K562 (cell line): ENCODE results near the gene MMP12. TPM values are rescaled to one million over a fixed set of nuclear protein-coding genes. Genes with fewer than 3 reads are reported as not detected.

ENCODE experiments used
- ATAC-seq: fragments of 200-7000 bp; cut with Tn5 transposase; 3 replicates; pipeline ENCODE4 v1.9.1; 2020; ENCODE audit warnings: moderate library complexity
- BruUV-seq: library from RNA; stranded (reverse); fragments of 400-500 nt; replicated peaks from 2 replicates; lab custom pipeline; 2021; lab: Mats Ljungman, UMichigan
- CTCF ChIA-PET: fragments of 300-600 bp; formaldehyde crosslinking; extraction: SDS; loops from one replicate; lab custom pipeline; 2021; ENCODE audit warnings: low intra/inter-chr PET ratio; lab: Yijun Ruan, JAX
- POLR2A ChIA-PET: fragments of 300-600, 350-650 bp; sonication (Branson Sonifier 250); formaldehyde crosslinking; extraction: SDS; loops from one replicate; lab custom pipeline; 2021; ENCODE audit warnings: antibody characterized with exemption, inconsistent platforms; lab: Yijun Ruan, JAX
- DNase-seq, 4 experiments: peaks; one replicate each; pipeline versions ENCODE4 v3.0.0 to v3.0.0-alpha.2; 2011 to 2018; ENCODE audit warnings: low spot score in 3 of 4, mixed read lengths in 3 of 4; ENCODE audit errors: extremely low read depth in 1 of 4
- FAIRE-seq: peaks from 2 replicates; lab custom pipeline; 2011; peaks lifted over from hg19 to GRCh38; lab: Jason Lieb, UNC
- H2AFZ ChIP-seq: 2 replicates; pipeline ENCODE4 v1.6.0; 2011; ENCODE audit warnings: low read depth, low read length, control low read depth, inconsistent platforms
- H3K27ac ChIP-seq: fragments of 200-600 bp; 3 replicates; pipeline ENCODE4 v1.8.0; 2011; ENCODE audit warnings: low read depth, mild to moderate bottlenecking, control low read depth, inconsistent platforms, low read length, moderate library complexity, mixed read lengths; ENCODE audit errors: extremely low read depth
- H3K27me3 ChIP-seq, 2 experiments: fragments of 300-600 bp in 1 of 2; 2 replicates in 1 of 2; 3 replicates in 1 of 2; pipeline versions ENCODE4 v1.6.0 to v1.8.0; 2011; ENCODE audit warnings: inconsistent platforms in 2 of 2, low read length in 2 of 2, mild to moderate bottlenecking in 1 of 2, mixed read lengths in 1 of 2, moderate library complexity in 1 of 2; ENCODE audit not compliant: control insufficient read depth in 2 of 2, insufficient read depth in 2 of 2
- H3K36me3 ChIP-seq: fragments of 300-600 bp; 3 replicates; pipeline ENCODE4 v1.8.0; 2011; ENCODE audit warnings: mild to moderate bottlenecking, low read length, inconsistent platforms; ENCODE audit not compliant: control insufficient read depth, insufficient read depth
- H3K4me1 ChIP-seq, 2 experiments: fragments of 200-600 bp in 1 of 2; replicated peaks in 1 of 2; 2 replicates in 1 of 2; 3 replicates in 1 of 2; pipeline versions ENCODE4 v1.5.1 to v1.8.0; 2011; ENCODE audit warnings: inconsistent platforms in 2 of 2, low read length in 2 of 2, mild to moderate bottlenecking in 1 of 2, mixed read lengths in 1 of 2, moderate library complexity in 1 of 2; ENCODE audit not compliant: control insufficient read depth in 2 of 2, insufficient read depth in 2 of 2
- H3K4me2 ChIP-seq: 2 replicates; pipeline ENCODE4 v1.6.1; 2011; ENCODE audit warnings: low read length, control low read depth, inconsistent platforms, mixed read lengths; ENCODE audit not compliant: insufficient read depth
- H3K4me3 ChIP-seq: fragments of 200-600 bp; sonication (generic), shearing (Covaris generic); 2 replicates; pipeline ENCODE4 v1.5.1; 2016; ENCODE audit warnings: control low read depth, inconsistent platforms
- H3K79me2 ChIP-seq: fragments of 200-600 bp; 3 replicates; pipeline ENCODE4 v1.8.0; 2011; ENCODE audit warnings: low read length, inconsistent platforms; ENCODE audit not compliant: control insufficient read depth, insufficient read depth
- H3K9ac ChIP-seq, 2 experiments: 2 replicates each; pipeline versions ENCODE4 v1.6.0 to v1.6.1; 2011; ENCODE audit warnings: low read depth in 2 of 2, low read length in 2 of 2, control low read depth in 1 of 2, inconsistent platforms in 1 of 2, mild to moderate bottlenecking in 1 of 2, mixed read lengths in 1 of 2; ENCODE audit not compliant: insufficient read depth in 1 of 2
- H3K9me1 ChIP-seq: one replicate; pipeline ENCODE4 v1.6.0; 2011; ENCODE audit warnings: inconsistent platforms, mild to moderate bottlenecking, low read length, moderate library complexity; ENCODE audit not compliant: control insufficient read depth, insufficient read depth
- H3K9me3 ChIP-seq: replicated peaks from 2 replicates; pipeline ENCODE4 v1.5.1; 2011; ENCODE audit warnings: low read depth, low read length, inconsistent platforms; ENCODE audit not compliant: control insufficient read depth, insufficient read depth
- H4K20me1 ChIP-seq: replicated peaks from 2 replicates; pipeline ENCODE4 v1.6.1; 2011; ENCODE audit warnings: low read length, inconsistent platforms, mixed read lengths; ENCODE audit not compliant: control insufficient read depth, insufficient read depth
- GABPA ChIP-seq: fragments of 200-800 bp; sonication (Bioruptor generic); conservative IDR thresholded peaks from 2 replicates; pipeline ENCODE4 v1.6.1; 2016; ENCODE audit warnings: low read depth, missing genetic modification characterization, missing compliant biosample characterization
- GTF2B ChIP-seq: IDR thresholded peaks from 2 replicates; pipeline ENCODE4 v1.6.1; 2011; ENCODE audit not compliant: insufficient read length; ENCODE audit errors: extremely low read depth
- NCOR1 ChIP-seq: fragments of 450-650 bp; IDR thresholded peaks from 2 replicates; pipeline ENCODE4 v1.6.1; 2016; ENCODE audit warnings: mild to moderate bottlenecking, moderate library complexity
- PRMT5 ChIP-seq: sonication (generic); formaldehyde crosslinking; IDR thresholded peaks from 2 replicates; pipeline ENCODE4 v1.5.0; 2020; ENCODE audit warnings: missing genetic modification reagents
- TCF7 ChIP-seq: sonication (generic); IDR thresholded peaks from 2 replicates; pipeline ENCODE4 v1.6.1; 2016; ENCODE audit warnings: antibody characterized with exemption, borderline replicate concordance
- TFAP4 ChIP-seq: sonication (generic); formaldehyde crosslinking; IDR thresholded peaks from 2 replicates; pipeline ENCODE4 v1.8.0; 2022; ENCODE audit warnings: missing genetic modification reagents, mild to moderate bottlenecking, moderate library complexity, borderline replicate concordance
- THRB ChIP-seq: fragments of 450-650 bp; formaldehyde crosslinking; conservative IDR thresholded peaks from 2 replicates; pipeline ENCODE4 v1.4.0; 2022; ENCODE audit warnings: mild to moderate bottlenecking, missing genetic modification characterization
- TRIM28 ChIP-seq: fragments of 450-650 bp; IDR thresholded peaks from 2 replicates; pipeline ENCODE4 v1.6.1; 2017
- ZNF184 ChIP-seq: sonication (generic); formaldehyde crosslinking; IDR thresholded peaks from 2 replicates; pipeline ENCODE4 v1.5.0; 2020; ENCODE audit warnings: missing genetic modification reagents
- ZNF444 ChIP-seq: fragments of 250-450 bp; sonication (Bioruptor Pico); IDR thresholded peaks from 2 replicates; pipeline ENCODE4 v1.4.0; 2020; ENCODE audit warnings: mild to moderate bottlenecking, moderate library complexity
- ZNF780A ChIP-seq: fragments of 250-450 bp; sonication (Bioruptor Pico); IDR thresholded peaks from 2 replicates; pipeline ENCODE4 v1.5.0; 2021; ENCODE audit warnings: mild to moderate bottlenecking
- WGBS: fragments of 100-300 bp; shearing (Covaris generic); methylation state at CpG from one replicate; pipeline ENCODE4 v1.1.6; 2016; ENCODE audit warnings: low coverage, mixed read lengths; ENCODE audit not compliant: insufficient coverage; ENCODE audit errors: missing lambda C conversion rate; 5-methylcytosine and 5-hydroxymethylcytosine counted together
- in situ Hi-C: fragments of 300-500 bp; cut with MboI; formaldehyde crosslinking; loops from 4 replicates; pipeline ENCODE4 v1.15.0; 2018; ENCODE audit warnings: inconsistent platforms, mixed read lengths
- intact Hi-C: fragments of 100-400 bp; cut with micrococcal nuclease; formaldehyde crosslinking; loops from 2 replicates; pipeline ENCODE4 v1.14.2; 2022
- polyA plus RNA-seq, 8 experiments: library from polyadenylated mRNA; depleted of rRNA in 4 of 8; stranded (reverse) in 5 of 8; unstranded in 3 of 8; fragments of >200 nt; fragmentation: Nextera tagmentation in 2 of 8; fragmentation: Illumina TruSeq in 1 of 8; extraction: Ambion mirVana in 2 of 8; extraction: Trizol in 1 of 8; gene quantifications; 2 replicates each; pipeline versions ENCODE4 v1.2.1 to v1.2.3, GENCODE V29; 2011 to 2014; ENCODE audit warnings: inconsistent platforms in 1 of 8, missing spikeins in 1 of 8
- total RNA-seq, 7 experiments: library from RNA; depleted of rRNA in 6 of 7; stranded (reverse); fragments of >200 nt in 6 of 7; fragmentation: Illumina TruSeq in 2 of 7; extraction: Trizol in 2 of 7; gene quantifications; 2 replicates each; pipeline versions ENCODE4 v1.2.1 to v1.2.3, GENCODE V29; 2011 to 2021; ENCODE audit warnings: low replicate concordance in 1 of 7

The MMP12 gene
- total and polyA plus RNA-seq, 9 of the 15 experiments (the other 6 are each of a cell fraction or from before 2014, with no cell fraction given) = not detected

- Histone ChIP-seq H3K9me1 (no peaks in the 10 kb centered on the region), H3K4me1 (no peaks in the 10 kb centered on the region), H3K27ac (no peak within 1 kb of the TSS), H3K27me3 (no peaks in the 10 kb centered on the region), H3K9me3 (no peaks in the 10 kb centered on the region), H4K20me1 (no peaks in the 10 kb centered on the region), H3K4me2 (no peak within 1 kb of the TSS), H3K79me2 (no peaks in the 10 kb centered on the region), H3K4me3 (no peak within 1 kb of the TSS), H3K9ac (no peak within 1 kb of the TSS), H2AFZ (no peak within 1 kb of the TSS), H3K36me3 (no peaks in the 10 kb centered on the region)
- CTCF ChIA-PET = no interaction called here
- WGBS = 0% methylated on average over 4 of the region's 4 CpGs
- no peak for DNase-seq
- FAIRE-seq = no peak
- intact Hi-C loops = no loop called here
- TF ChIP-seq ZNF444 (CRISPR knock-in tag) (no peak), GABPA (tag) (no peak), THRB (CRISPR knock-in tag) (no peak), ZNF780A (CRISPR knock-in tag) (no peak), NCOR1 (no peak), GTF2B (no peak), TCF7 (no peak), PRMT5 (CRISPR knock-in tag) (no peak), TRIM28 (no peak), ZNF184 (CRISPR knock-in tag) (no peak), TFAP4 (no peak)
- POLR2A ChIA-PET = no interaction called here
- in situ Hi-C loops = no loop called here
- no TSS peak for BruUV-seq
- ATAC-seq = no peak
These were observed 31.3 kb downstream of the MMP12 start, which contains the start of gene MMP3 for GRCh38 chr11:102843489-102843888. Gene MMP3, minus strand, starts transcription at chr11:102843609. Its CDS starts 63 bp downstream, at chr11:102843546.
